ENCODE data around the gene WDR73. TPM values are rescaled to one million over a fixed set of nuclear protein-coding genes. Genes with fewer than 3 reads are reported as not detected.

The WDR73 gene
- polyA plus RNA-seq, 2 of the 4 experiments (the other 2 are of a cell fraction) = 41.0 to 44.7 TPM

GRCh38 chr15:84625123-84625522 lies 29.0 kb downstream of the WDR73 start (continued):
- TF ChIP-seq KDM1A (IDR thresholded peaks at IDR 0.05; ENCODE audit: low read depth) (no peak), NR3C1 (IDR thresholded peaks at IDR 0.05) (no peak)

DNA sequence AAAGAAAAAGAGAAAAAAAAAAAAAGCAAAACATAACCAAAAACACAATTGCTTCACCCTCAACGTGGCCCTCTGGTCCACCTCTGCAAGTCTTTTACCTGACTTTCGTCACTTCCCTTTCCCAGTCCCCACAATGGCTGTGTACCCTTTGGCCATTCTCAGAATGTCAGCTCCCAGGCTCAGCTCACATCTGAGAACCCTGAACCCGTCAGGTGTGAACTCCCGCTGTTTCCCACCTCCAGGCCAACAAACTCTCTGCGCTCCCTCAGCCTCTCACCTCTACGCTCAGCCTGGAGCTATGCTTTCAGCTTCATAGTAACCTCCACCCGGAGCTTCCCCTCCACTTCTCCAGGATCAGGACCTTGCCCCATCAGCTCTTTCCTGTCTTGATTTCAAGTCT lies 29.7 kb downstream of the WDR73 start:
- ATAC-seq (no peak; a peak in 1 of 6 replicates), DNase-seq (ENCODE audit: low read depth in 1 of 2, low spot score in 1 of 2) (no peak), FAIRE-seq (no peak)
- TF ChIP-seq CHD2 (IDR thresholded peaks at IDR 0.05; ENCODE audit: low read length, partially characterized antibody) (no peak), ZFP36 (IDR thresholded peaks at IDR 0.05; ENCODE audit: borderline replicate concordance, partially characterized antibody) (no peak), EP300 (IDR thresholded peaks at IDR 0.05) (no peak), ZSCAN20 (CRISPR knock-in tag; IDR thresholded peaks at IDR 0.05) (no peak)
- Histone ChIP-seq H3K9me3 (peaks cover 43% of the 10 kb centered on the region), H3K4me2 (no peak overlapping the region), H3K4me1 (no peaks in the 10 kb centered on the region), H3K27ac (no peak overlapping the region), H3K4me3 (no peak overlapping the region)
- CTCF ChIA-PET = interaction anchor here (0.6 to 4.2 kb wide), 8 partner anchors 14 to 1197 kb away, joined by 3 to 24 read pairs (median 4); partner anchors contain the start of gene WDR73
- POLR2A ChIA-PET = no interaction called here
- 94% methylated on average over 7 of the region's 7 CpGs for WGBS (ENCODE audit: missing lambda C conversion rate)

GRCh38 chr15:84621358-84621979 lies 32.6 kb downstream of the WDR73 start:
- peaks cover 46% of the 10 kb centered on the region for H3K9me3 ChIP-seq
- no peaks in the 10 kb centered on the region for H3K4me1 ChIP-seq
- POLR2A ChIA-PET = interaction anchor here (1.0 kb wide), 1 partner anchor 10 kb away, joined by 5 read pairs; no protein-coding TSS in a partner anchor

DNA sequence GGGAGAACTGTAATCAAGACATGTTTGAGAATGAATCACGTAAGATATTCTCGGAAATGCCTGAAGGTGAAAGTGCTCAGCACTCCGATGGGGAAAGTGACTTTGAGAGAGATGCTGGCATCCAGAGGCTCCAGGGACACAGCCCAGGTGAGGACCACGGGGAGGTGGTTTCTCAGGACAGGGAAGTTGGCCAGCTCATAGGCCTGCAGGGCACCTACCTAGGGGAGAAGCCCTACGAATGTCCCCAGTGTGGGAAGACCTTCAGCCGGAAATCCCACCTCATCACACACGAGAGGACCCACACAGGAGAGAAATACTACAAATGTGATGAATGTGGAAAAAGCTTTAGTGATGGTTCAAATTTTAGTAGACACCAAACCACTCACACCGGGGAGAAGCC lies 33.5 kb downstream of the WDR73 start:
- ATAC-seq (no peak), FAIRE-seq (no peak)
- 91% methylated on average over 8 of the region's 8 CpGs for WGBS (ENCODE audit: missing lambda C conversion rate)
- no peak for TF ChIP-seq KDM5A (IDR thresholded peaks at IDR 0.05)
- no peak for TF ChIP-seq POLR2A (IDR thresholded peaks at IDR 0.05; ENCODE audit: low read length)
- no peak for TF ChIP-seq EHMT2 (IDR thresholded peaks at IDR 0.05; ENCODE audit: low read depth)
- TF ChIP-seq SREBF2 (IDR thresholded peaks at IDR 0.05) = no peak
- no peak for TF ChIP-seq FOSL2 (IDR thresholded peaks at IDR 0.05)
- TF ChIP-seq FOSL2 (CRISPR knock-in tag; IDR thresholded peaks at IDR 0.05) = no peak
- no peak for TF ChIP-seq MAX (IDR thresholded peaks at IDR 0.05)
- no peak for TF ChIP-seq EHF (CRISPR knock-in tag; IDR thresholded peaks at IDR 0.05)
- TF ChIP-seq BCL3 (IDR thresholded peaks at IDR 0.05) = no peak
- TF ChIP-seq GATA3 (IDR thresholded peaks at IDR 0.05; ENCODE audit: borderline replicate concordance) = no peak
- TF ChIP-seq RARB (CRISPR knock-in tag; IDR thresholded peaks at IDR 0.05) = no peak
- TF ChIP-seq POLR2AphosphoS2 (conservative IDR thresholded peaks at IDR 0.05; ENCODE audit: low read length) = no peak
- no peak for TF ChIP-seq CEBPB (IDR thresholded peaks at IDR 0.05)
- no peak for TF ChIP-seq CHD2 (IDR thresholded peaks at IDR 0.05; ENCODE audit: low read length, partially characterized antibody)
- no peak for TF ChIP-seq TFCP2L1 (CRISPR knock-in tag; IDR thresholded peaks at IDR 0.05)

More at GRCh38 chr15:84621358-84621979, 32.6 kb downstream of the WDR73 start:
- ATAC-seq (no peak), FAIRE-seq (no peak), DNase-seq (ENCODE audit: low read depth in 1 of 2, low spot score in 1 of 2) (no peak)
- no peak overlapping the region for H3K27ac ChIP-seq
- 85% methylated on average over 15 of the region's 17 CpGs for WGBS (ENCODE audit: missing lambda C conversion rate)
- CTCF ChIA-PET = interaction anchor here (1.0 to 4.2 kb wide), 10 partner anchors 10 to 306 kb away, joined by 3 to 24 read pairs (median 5); partner anchors contain the start of gene WDR73
- no peak overlapping the region for H3K4me3 ChIP-seq
- no peak overlapping the region for H3K4me2 ChIP-seq
- TF ChIP-seq EP300 (IDR thresholded peaks at IDR 0.05) = no peak
- TF ChIP-seq NR3C1 (IDR thresholded peaks at IDR 0.05) = no peak
- TF ChIP-seq, protein P1, sequence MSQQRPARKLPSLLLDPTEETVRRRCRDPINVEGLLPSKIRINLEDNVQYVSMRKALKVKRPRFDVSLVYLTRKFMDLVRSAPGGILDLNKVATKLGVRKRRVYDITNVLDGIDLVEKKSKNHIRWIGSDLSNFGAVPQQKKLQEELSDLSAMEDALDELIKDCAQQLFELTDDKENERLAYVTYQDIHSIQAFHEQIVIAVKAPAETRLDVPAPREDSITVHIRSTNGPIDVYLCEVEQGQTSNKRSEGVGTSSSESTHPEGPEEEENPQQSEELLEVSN (IDR thresholded peaks at IDR 0.05; ENCODE audit: borderline replicate concordance, low read depth) = no peak
- no peak for TF ChIP-seq CBX8 (IDR thresholded peaks at IDR 0.05)
- TF ChIP-seq JUNB (IDR thresholded peaks at IDR 0.05) = no peak
- TF ChIP-seq, protein P2, sequence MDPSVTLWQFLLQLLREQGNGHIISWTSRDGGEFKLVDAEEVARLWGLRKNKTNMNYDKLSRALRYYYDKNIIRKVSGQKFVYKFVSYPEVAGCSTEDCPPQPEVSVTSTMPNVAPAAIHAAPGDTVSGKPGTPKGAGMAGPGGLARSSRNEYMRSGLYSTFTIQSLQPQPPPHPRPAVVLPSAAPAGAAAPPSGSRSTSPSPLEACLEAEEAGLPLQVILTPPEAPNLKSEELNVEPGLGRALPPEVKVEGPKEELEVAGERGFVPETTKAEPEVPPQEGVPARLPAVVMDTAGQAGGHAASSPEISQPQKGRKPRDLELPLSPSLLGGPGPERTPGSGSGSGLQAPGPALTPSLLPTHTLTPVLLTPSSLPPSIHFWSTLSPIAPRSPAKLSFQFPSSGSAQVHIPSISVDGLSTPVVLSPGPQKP (IDR thresholded peaks at IDR 0.05; ENCODE audit: low read depth, low read length) = no peak
- TF ChIP-seq RCOR1 (IDR thresholded peaks at IDR 0.05; ENCODE audit: low read depth, low read length) = no peak
- TF ChIP-seq CBX2 (IDR thresholded peaks at IDR 0.05; ENCODE audit: borderline replicate concordance, low read depth) = no peak
- no peak for TF ChIP-seq MYC (IDR thresholded peaks at IDR 0.05; ENCODE audit: borderline replicate concordance, low read length)
- no peak for TF ChIP-seq RNF2 (IDR thresholded peaks at IDR 0.05; ENCODE audit: borderline replicate concordance, low read depth)
- TF ChIP-seq NFE2L2 (conservative IDR thresholded peaks at IDR 0.05; ENCODE audit: low read length) = no peak
- TF ChIP-seq HDAC2 (IDR thresholded peaks at IDR 0.05) = no peak
- TF ChIP-seq FOXS1 (CRISPR knock-in tag; IDR thresholded peaks at IDR 0.05) = no peak
- no peak for TF ChIP-seq BHLHE40 (IDR thresholded peaks at IDR 0.05; ENCODE audit: low read depth, low read length)
- no peak for TF ChIP-seq MAFK (IDR thresholded peaks at IDR 0.05; ENCODE audit: partially characterized antibody)
- no peak for TF ChIP-seq SREBF2 (IDR thresholded peaks at IDR 0.05)
- TF ChIP-seq, protein P3, sequence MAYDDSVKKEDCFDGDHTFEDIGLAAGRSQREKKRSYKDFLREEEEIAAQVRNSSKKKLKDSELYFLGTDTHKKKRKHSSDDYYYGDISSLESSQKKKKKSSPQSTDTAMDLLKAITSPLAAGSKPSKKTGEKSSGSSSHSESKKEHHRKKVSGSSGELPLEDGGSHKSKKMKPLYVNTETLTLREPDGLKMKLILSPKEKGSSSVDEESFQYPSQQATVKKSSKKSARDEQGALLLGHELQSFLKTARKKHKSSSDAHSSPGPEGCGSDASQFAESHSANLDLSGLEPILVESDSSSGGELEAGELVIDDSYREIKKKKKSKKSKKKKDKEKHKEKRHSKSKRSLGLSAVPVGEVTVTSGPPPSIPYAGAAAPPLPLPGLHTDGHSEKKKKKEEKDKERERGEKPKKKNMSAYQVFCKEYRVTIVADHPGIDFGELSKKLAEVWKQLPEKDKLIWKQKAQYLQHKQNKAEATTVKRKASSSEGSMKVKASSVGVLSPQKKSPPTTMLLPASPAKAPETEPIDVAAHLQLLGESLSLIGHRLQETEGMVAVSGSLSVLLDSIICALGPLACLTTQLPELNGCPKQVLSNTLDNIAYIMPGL (CRISPR knock-in tag; IDR thresholded peaks at IDR 0.05; ENCODE audit: borderline replicate concordance) = no peak

More for the DNA sequence above, 33.5 kb downstream of the WDR73 start:
- no peaks in the 10 kb centered on the region for H3K4me1 ChIP-seq
- H3K4me2 ChIP-seq = no peak overlapping the region
- H3K9me3 ChIP-seq = peaks cover 46% of the 10 kb centered on the region
- H3K27ac ChIP-seq = no peak overlapping the region
- CTCF ChIA-PET = interaction anchor here (1.0 to 4.2 kb wide), 9 partner anchors 11 to 307 kb away, joined by 3 to 24 read pairs (median 5); no protein-coding TSS in a partner anchor
- no peak overlapping the region for H3K4me3 ChIP-seq
- DNase-seq (ENCODE audit: low read depth in 1 of 2, low spot score in 1 of 2) = no peak
- POLR2A ChIA-PET = interaction anchor here (1.0 kb wide), 1 partner anchor 11 kb away, joined by 5 read pairs; no protein-coding TSS in a partner anchor
